T-helper 1 cell (primary cell): ENCODE measurements around the gene GPR176.

ENCODE experiments used
- DNase-seq, 5 donors: peaks; one replicate each; pipeline ENCODE4 v3.0.0-alpha.2; 2012 to 2020

The GPR176 gene

GRCh38 chr15:39888243-39888642 is 31.8 kb downstream of the GPR176 start:
- no peak for DNase-seq

GRCh38 chr15:39887832-39888231 is 32.2 kb downstream of the GPR176 start:
- DNase-seq = peak in 1 of 5 donors; percentile 6

GRCh38 chr15:39887211-39887610 is 32.9 kb downstream of the GPR176 start:
- no peak for DNase-seq

GRCh38 chr15:39886418-39886817 is 33.6 kb downstream of the GPR176 start:
- no peak for DNase-seq

- no peak for DNase-seq
Measured at GRCh38 chr15:39885099-39885777, 34.8 kb downstream of the GPR176 start.

GRCh38 chr15:39884351-39884750 is 35.7 kb downstream of the GPR176 start:
- DNase-seq = no peak

GRCh38 chr15:39882602-39883001 is 37.5 kb downstream of the GPR176 start:
- no peak for DNase-seq

- DNase-seq = no peak
Measured at GRCh38 chr15:39881790-39882189, 38.3 kb downstream of the GPR176 start.

- no peak for DNase-seq
Measured at GRCh38 chr15:39880718-39881387, 39.2 kb downstream of the GPR176 start.

GRCh38 chr15:39878406-39878785 is 41.7 kb downstream of the GPR176 start:
- DNase-seq = no peak

- DNase-seq = peak in 1 of 5 donors; percentile 15
Measured at GRCh38 chr15:39874890-39875549, 45.0 kb downstream of the GPR176 start.

- peak in 1 of 5 donors; percentile 19 for DNase-seq
Measured at GRCh38 chr15:39873978-39874377, 46.1 kb downstream of the GPR176 start.

GRCh38 chr15:39870537-39870936 is 49.5 kb downstream of the GPR176 start:
- DNase-seq = no peak

GRCh38 chr15:39869858-39870515 is 50.1 kb downstream of the GPR176 start:
- DNase-seq = no peak

GRCh38 chr15:39869254-39869653 is 50.8 kb downstream of the GPR176 start:
- no peak for DNase-seq

- no peak for DNase-seq
Measured at GRCh38 chr15:39868396-39868795, 51.7 kb downstream of the GPR176 start.

- DNase-seq = no peak
Measured at GRCh38 chr15:39864116-39864515, 56.0 kb downstream of the GPR176 start.

- no peak for DNase-seq
Measured at GRCh38 chr15:39860871-39861270, 59.2 kb downstream of the GPR176 start.

GRCh38 chr15:39860200-39860599 is 59.9 kb downstream of the GPR176 start:
- no peak for DNase-seq

GRCh38 chr15:39859636-39860035 is 60.4 kb downstream of the GPR176 start:
- no peak for DNase-seq

- no peak for DNase-seq
Measured at GRCh38 chr15:39857132-39857531, 62.9 kb downstream of the GPR176 start.

GRCh38 chr15:39856357-39856756 is 63.7 kb downstream of the GPR176 start:
- no peak for DNase-seq

- DNase-seq = no peak
Measured at GRCh38 chr15:39855400-39855799, 64.7 kb downstream of the GPR176 start.

GRCh38 chr15:39854161-39854560 is 65.9 kb downstream of the GPR176 start:
- DNase-seq = no peak
